Gastrocnemius medialis (tissue), 4 donors: ENCODE data around the gene SMARCA5. TPM values are rescaled to one million over a fixed set of nuclear protein-coding genes. Genes with fewer than 3 reads are reported as not detected.

ENCODE experiments used
- ATAC-seq, 2 donors: fragments of 150-250 bp; one replicate each; pipeline ENCODE4 v1.9.1; 2016
- DNase-seq, 2 donors: peaks; one replicate each; pipeline ENCODE4 v3.0.0-alpha.2; 2019
- H3K27ac ChIP-seq, 4 donors: fragments of 200-600 bp; sonication (generic); 1 replicate in 1 of 4; 2 replicates in 3 of 4; pipeline ENCODE4 v1.5.1; 2016 to 2018; ENCODE audit warnings: mild to moderate bottlenecking in 2 of 4, moderate library complexity in 1 of 4
- H3K27me3 ChIP-seq, 3 donors: fragments of 200-600 bp; sonication (generic) in 2 of 3; 1 replicate in 1 of 3; 2 replicates in 2 of 3; pipeline versions ENCODE4 v1.5.1 to v1.6.0; 2016 to 2019; ENCODE audit warnings: mild to moderate bottlenecking in 1 of 3, moderate library complexity in 1 of 3
- H3K36me3 ChIP-seq, 2 donors: fragments of 200-600 bp; sonication (generic) in 1 of 2; one replicate each; pipeline ENCODE4 v1.5.1; 2017 to 2018
- H3K4me1 ChIP-seq, 2 donors: fragments of 200-600 bp; sonication (generic) in 1 of 2; one replicate each; pipeline ENCODE4 v1.5.1; 2016 to 2017; ENCODE audit warnings: mild to moderate bottlenecking in 2 of 2
- H3K4me3 ChIP-seq, 4 donors: fragments of 200-600 bp; sonication (generic) in 3 of 4; 1 replicate in 1 of 4; 2 replicates in 3 of 4; pipeline ENCODE4 v1.5.1; 2016 to 2019; ENCODE audit warnings: mild to moderate bottlenecking in 2 of 4
- H3K9me3 ChIP-seq, 3 donors: fragments of 200-600 bp; sonication (generic) in 2 of 3; 1 replicate in 1 of 3; 2 replicates in 2 of 3; pipeline ENCODE4 v1.5.1; 2016 to 2019
- POLR2A ChIP-seq, 2 donors: fragments of 450-650 bp; IDR thresholded peaks; one replicate each; pipeline ENCODE4 v1.6.1; 2017; ENCODE audit warnings: antibody characterized with exemption in 2 of 2, mild to moderate bottlenecking in 2 of 2, moderate library complexity in 2 of 2
- in situ Hi-C, 4 donors: fragments of 200-750 bp; cut with MboI; loops; one replicate each; pipeline versions ENCODE4 v1.15.0 to v1.8.0; 2017; ENCODE audit warnings: low sequenced_read_pairs in 4 of 4
- intact Hi-C: fragments of 100-400 bp; cut with DNase I; formaldehyde crosslinking; loops from one replicate; pipeline ENCODE4 v1.15.1; 2023; ENCODE audit warnings: low total_unique reads
- total RNA-seq, 4 donors: library from RNA; depleted of rRNA; stranded (reverse); fragments of >200 nt; gene quantifications; one replicate each; pipeline versions ENCODE4 v1.1.0 to v1.2.3, GENCODE V29; 2016
- TF ChIP-seq, protein P1 (sequence below), 5 experiments: fragments of 450-650 bp in 3 of 5; fragments of 200-600 bp in 2 of 5; sonication (generic) in 2 of 5; IDR thresholded peaks in 4 of 5; conservative IDR thresholded peaks in 1 of 5; 1 replicate in 4 of 5; 2 replicates in 1 of 5; pipeline ENCODE4 v1.5.1; 2016 to 2019; ENCODE audit warnings: antibody characterized with exemption in 5 of 5, mild to moderate bottlenecking in 3 of 5, moderate library complexity in 3 of 5

Gene SMARCA5
- total RNA-seq, 4 donors from 2014 or later, result 19.7 to 27.8 (median 26.7) TPM

DNA sequence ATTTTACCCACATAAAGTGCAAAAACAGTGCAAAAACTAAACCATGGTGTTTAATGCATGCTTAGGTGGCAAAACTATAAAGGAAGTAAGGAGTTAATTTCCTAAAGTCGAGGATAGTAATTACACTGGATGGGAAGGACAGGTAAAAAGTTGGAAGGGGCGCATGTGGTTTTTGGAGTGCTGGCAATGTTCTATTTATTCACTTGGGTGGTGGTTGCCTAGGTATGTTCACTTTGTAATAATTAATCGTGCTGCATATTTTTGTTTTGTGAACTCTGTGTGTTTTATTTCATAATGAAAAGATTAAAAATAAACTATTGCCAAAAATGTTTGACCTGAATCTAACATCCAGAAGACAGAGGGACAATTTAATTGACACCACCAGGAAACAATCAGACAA, 32.1 kb upstream of the SMARCA5 start:
- Histone ChIP-seq H3K36me3 (no peaks in the 10 kb centered on the region), H3K4me3 (no peak overlapping the region), H3K4me1 (no peaks in the 10 kb centered on the region), H3K9me3 (no peaks in the 10 kb centered on the region), H3K27me3 (no peaks in the 10 kb centered on the region), H3K27ac (no peak overlapping the region)
- in situ Hi-C loops, result loop anchor here in 3 of 4 donors (10.0 to 25.0 kb wide), 4 partner anchors 144 to 494 kb away; partner anchors contain the start of gene GAB1 (in 1 of the 3)
- TF ChIP-seq, protein P1, sequence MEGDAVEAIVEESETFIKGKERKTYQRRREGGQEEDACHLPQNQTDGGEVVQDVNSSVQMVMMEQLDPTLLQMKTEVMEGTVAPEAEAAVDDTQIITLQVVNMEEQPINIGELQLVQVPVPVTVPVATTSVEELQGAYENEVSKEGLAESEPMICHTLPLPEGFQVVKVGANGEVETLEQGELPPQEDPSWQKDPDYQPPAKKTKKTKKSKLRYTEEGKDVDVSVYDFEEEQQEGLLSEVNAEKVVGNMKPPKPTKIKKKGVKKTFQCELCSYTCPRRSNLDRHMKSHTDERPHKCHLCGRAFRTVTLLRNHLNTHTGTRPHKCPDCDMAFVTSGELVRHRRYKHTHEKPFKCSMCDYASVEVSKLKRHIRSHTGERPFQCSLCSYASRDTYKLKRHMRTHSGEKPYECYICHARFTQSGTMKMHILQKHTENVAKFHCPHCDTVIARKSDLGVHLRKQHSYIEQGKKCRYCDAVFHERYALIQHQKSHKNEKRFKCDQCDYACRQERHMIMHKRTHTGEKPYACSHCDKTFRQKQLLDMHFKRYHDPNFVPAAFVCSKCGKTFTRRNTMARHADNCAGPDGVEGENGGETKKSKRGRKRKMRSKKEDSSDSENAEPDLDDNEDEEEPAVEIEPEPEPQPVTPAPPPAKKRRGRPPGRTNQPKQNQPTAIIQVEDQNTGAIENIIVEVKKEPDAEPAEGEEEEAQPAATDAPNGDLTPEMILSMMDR (IDR thresholded peaks at IDR 0.05 in 4 of 5, conservative IDR thresholded peaks at IDR 0.05 in 1 of 5), result no peak
- no peak for TF ChIP-seq POLR2A (IDR thresholded peaks at IDR 0.05)
- intact Hi-C loops, result loop anchor here (5.0 to 10.0 kb wide), 2 partner anchors 147 to 494 kb away; partner anchors contain the start of gene GAB1
- ATAC-seq (no peak), DNase-seq (no peak)

- peak; percentile 50 to 62 for ATAC-seq
Measured at GRCh38 chr4:143482840-143483239, 30.7 kb upstream of the SMARCA5 start.

GRCh38 chr4:143486314-143486713, 27.2 kb upstream of the SMARCA5 start:
- intact Hi-C loops, result loop anchor here (10.0 kb wide), 1 partner anchor 152 kb away; the partner anchor contains the start of gene GAB1
- DNase-seq (no peak), ATAC-seq (no peak)
- Histone ChIP-seq H3K27ac (no peak overlapping the region), H3K4me1 (no peaks in the 10 kb centered on the region), H3K4me3 (no peak overlapping the region), H3K36me3 (no peaks in the 10 kb centered on the region), H3K27me3 (no peaks in the 10 kb centered on the region), H3K9me3 (no peaks in the 10 kb centered on the region)
- in situ Hi-C loops, result loop anchor here in 3 of 4 donors (10.0 to 25.0 kb wide), 4 partner anchors 149 to 499 kb away; partner anchors contain the start of gene GAB1 (in 1 of the 3)
- TF ChIP-seq, protein P1 (IDR thresholded peaks at IDR 0.05 in 4 of 5, conservative IDR thresholded peaks at IDR 0.05 in 1 of 5), result no peak
- no peak for TF ChIP-seq POLR2A (IDR thresholded peaks at IDR 0.05)

More at GRCh38 chr4:143482840-143483239, 30.7 kb upstream of the SMARCA5 start:
- no peaks in the 10 kb centered on the region for H3K4me1 ChIP-seq
- intact Hi-C loops (loop anchor here (2.0 to 10.0 kb wide), 4 partner anchors 106 to 496 kb away; partner anchors contain the start of gene GAB1), in situ Hi-C loops (loop anchor here in 3 of 4 donors (10.0 to 25.0 kb wide), 4 partner anchors 146 to 496 kb away; partner anchors contain the start of gene GAB1 (in 1 of the 3))
- H3K27ac ChIP-seq, result no peak overlapping the region
- no peaks in the 10 kb centered on the region for H3K27me3 ChIP-seq
- DNase-seq, result no peak
- TF ChIP-seq POLR2A (IDR thresholded peaks at IDR 0.05), result no peak
- TF ChIP-seq, protein P1 (IDR thresholded peaks at IDR 0.05 in 4 of 5, conservative IDR thresholded peaks at IDR 0.05 in 1 of 5), result peak; percentile 57 to 75 (median 61)
- no peaks in the 10 kb centered on the region for H3K36me3 ChIP-seq
- no peak overlapping the region for H3K4me3 ChIP-seq
- no peaks in the 10 kb centered on the region for H3K9me3 ChIP-seq

DNA sequence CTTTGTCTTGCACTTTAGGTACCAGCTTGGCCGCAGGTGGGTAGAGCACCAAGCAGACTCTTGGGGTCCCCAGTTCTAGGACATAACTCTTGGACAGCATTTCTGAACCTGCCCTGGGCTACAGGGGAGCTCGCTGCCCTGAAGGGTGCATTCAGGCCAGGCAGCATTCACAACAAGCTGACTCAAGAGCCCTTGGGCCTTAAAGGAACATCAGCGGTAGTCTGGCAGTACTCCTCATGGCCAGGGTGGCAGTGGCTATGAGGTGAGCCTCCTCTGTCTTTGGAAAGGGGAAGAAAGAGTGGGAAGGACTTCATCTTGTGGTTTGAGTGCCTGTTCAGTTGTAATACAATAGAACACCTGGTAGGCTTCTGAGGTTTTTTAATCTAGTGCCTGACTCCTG, 24.8 kb upstream of the SMARCA5 start:
- no peaks in the 10 kb centered on the region for H3K27me3 ChIP-seq
- ATAC-seq (no peak), DNase-seq (no peak)
- no peaks in the 10 kb centered on the region for H3K4me1 ChIP-seq
- no peak for TF ChIP-seq POLR2A (IDR thresholded peaks at IDR 0.05)
- TF ChIP-seq, protein P1 (IDR thresholded peaks at IDR 0.05 in 4 of 5, conservative IDR thresholded peaks at IDR 0.05 in 1 of 5), result no peak
- intact Hi-C loops, result loop anchor here (10.0 kb wide), 1 partner anchor 154 kb away; the partner anchor contains the start of gene GAB1
- no peak overlapping the region for H3K4me3 ChIP-seq
- no peak overlapping the region for H3K27ac ChIP-seq
- in situ Hi-C loops, result loop anchor here in 3 of 4 donors (10.0 to 25.0 kb wide), 4 partner anchors 151 to 501 kb away; partner anchors contain the start of gene GAB1 (in 1 of the 3)
- H3K36me3 ChIP-seq, result no peaks in the 10 kb centered on the region
- no peaks in the 10 kb centered on the region for H3K9me3 ChIP-seq
